ENCODE data around the gene FAM78B. TPM values are rescaled to one million over a fixed set of nuclear protein-coding genes. Genes with fewer than 3 reads are reported as not detected.

The FAM78B gene
- total RNA-seq, 2 donors from 2014 or later, result 3.7 to 11.0 TPM

DNA sequence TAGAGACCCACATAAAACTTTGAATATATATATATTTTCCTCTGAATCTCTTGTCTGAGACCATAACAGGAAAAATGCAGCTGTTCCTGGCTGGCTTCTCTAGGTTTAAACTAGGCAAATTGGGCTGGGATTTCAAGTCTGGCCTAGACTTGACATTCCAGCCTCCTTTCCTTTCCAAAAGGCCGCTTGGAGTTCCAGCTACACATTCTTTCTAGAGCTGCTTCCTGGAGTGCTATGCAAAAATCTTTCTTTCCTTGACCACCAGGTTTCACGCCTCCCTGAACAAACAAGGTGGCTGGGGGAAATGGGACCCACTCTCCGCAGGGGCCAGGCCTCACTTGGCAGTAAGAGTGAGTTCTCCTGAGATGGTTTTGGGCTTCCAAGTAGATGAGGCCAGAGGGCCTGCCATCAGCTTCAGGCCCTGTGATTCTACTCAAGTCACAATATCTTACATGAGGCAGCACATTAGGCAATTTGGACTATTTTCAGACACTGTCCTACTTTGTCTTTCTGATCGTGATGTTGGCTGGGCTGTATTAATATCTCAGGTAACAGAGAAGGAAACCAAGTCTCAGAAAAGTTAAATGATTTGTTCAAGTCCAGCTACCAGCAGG, 102.4 kb downstream of the FAM78B start:
- TF ChIP-seq POLR2A (IDR thresholded peaks at IDR 0.05) (no peak), POLR2AphosphoS5 (IDR thresholded peaks at IDR 0.05) (no peak)
- TF ChIP-seq, protein P1, sequence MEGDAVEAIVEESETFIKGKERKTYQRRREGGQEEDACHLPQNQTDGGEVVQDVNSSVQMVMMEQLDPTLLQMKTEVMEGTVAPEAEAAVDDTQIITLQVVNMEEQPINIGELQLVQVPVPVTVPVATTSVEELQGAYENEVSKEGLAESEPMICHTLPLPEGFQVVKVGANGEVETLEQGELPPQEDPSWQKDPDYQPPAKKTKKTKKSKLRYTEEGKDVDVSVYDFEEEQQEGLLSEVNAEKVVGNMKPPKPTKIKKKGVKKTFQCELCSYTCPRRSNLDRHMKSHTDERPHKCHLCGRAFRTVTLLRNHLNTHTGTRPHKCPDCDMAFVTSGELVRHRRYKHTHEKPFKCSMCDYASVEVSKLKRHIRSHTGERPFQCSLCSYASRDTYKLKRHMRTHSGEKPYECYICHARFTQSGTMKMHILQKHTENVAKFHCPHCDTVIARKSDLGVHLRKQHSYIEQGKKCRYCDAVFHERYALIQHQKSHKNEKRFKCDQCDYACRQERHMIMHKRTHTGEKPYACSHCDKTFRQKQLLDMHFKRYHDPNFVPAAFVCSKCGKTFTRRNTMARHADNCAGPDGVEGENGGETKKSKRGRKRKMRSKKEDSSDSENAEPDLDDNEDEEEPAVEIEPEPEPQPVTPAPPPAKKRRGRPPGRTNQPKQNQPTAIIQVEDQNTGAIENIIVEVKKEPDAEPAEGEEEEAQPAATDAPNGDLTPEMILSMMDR (IDR thresholded peaks at IDR 0.05), result no peak
- Histone ChIP-seq H3K36me3 (no peaks in the 10 kb centered on the region), H3K4me3 (no peak overlapping the region), H3K27me3 (replicated peaks; ENCODE audit: insufficient read depth) (no peaks in the 10 kb centered on the region), H3K27ac (no peak overlapping the region), H3K9me3 (no peaks in the 10 kb centered on the region), H3K4me1 (replicated peaks) (no peaks in the 10 kb centered on the region)
- intact Hi-C loops (cut with DNase I), result no loop called here
- no peak for DNase-seq (ENCODE audit: low spot score)
- WGBS, result 64% methylated on average over 4 of the region's 4 CpGs

DNA sequence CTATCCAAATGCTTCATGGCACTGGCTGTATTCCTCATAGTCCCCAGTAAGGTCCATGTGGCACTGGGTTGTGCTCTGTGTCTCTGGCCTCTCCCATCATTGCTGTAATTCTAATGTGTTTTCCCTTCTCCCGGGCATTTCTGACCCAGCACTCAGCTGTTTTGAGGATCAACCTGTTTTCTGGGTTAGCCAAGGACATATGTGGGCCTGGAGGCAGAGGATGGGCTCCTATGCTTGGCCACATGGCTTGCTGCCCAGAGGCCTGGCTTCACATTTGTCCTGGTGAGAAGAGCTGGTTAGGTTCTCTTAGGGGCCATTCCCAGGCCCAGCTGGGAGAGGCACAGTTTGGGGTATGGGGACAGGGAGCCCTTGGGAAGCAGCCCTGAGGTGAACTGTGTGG, 103.1 kb downstream of the FAM78B start:
- Histone ChIP-seq H3K9me3 (no peaks in the 10 kb centered on the region), H3K4me3 (no peak overlapping the region), H3K4me1 (replicated peaks) (no peaks in the 10 kb centered on the region), H3K27ac (no peak overlapping the region), H3K27me3 (replicated peaks; ENCODE audit: insufficient read depth) (no peaks in the 10 kb centered on the region), H3K36me3 (no peaks in the 10 kb centered on the region)
- intact Hi-C loops (cut with DNase I), result no loop called here
- no peak for DNase-seq (ENCODE audit: low spot score)
- 84% methylated on average over 1 of the region's 1 CpG for WGBS
- TF ChIP-seq, protein P1 (IDR thresholded peaks at IDR 0.05), result no peak
- TF ChIP-seq POLR2A (IDR thresholded peaks at IDR 0.05) (no peak), POLR2AphosphoS5 (IDR thresholded peaks at IDR 0.05) (no peak)

DNA sequence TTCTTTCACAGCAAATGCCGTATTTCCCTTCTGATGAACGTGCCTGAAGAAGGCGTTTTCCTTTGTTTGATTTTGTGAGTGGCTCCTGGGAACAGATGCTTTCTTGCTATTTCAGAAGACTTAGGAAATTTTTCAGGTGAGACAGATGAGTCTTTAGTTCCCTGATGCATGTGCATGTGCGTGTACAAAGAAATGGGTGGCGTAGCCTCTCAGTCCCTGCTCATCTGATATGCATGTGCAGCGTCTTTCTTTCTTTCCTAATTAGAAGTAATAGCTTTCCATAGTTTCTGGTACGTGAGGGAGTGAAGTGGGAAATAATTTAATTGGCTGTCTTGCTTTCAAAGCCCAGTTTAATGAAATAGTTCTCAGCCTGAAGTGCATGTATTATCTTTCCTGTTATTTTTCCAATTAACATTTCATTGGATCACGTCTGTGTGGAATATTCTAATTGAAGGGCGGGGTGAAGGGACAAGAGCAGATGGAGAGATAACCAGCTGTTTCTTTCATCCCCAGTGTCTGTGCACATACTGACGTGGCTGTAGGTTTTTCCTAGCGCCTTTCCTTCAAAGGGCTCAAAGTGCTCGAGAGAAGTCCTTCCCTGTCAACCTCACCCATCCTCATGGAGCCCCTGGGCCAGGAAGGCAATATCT, 104.3 kb downstream of the FAM78B start:
- H3K4me1 ChIP-seq (replicated peaks), result no peaks in the 10 kb centered on the region
- H3K9me3 ChIP-seq, result no peaks in the 10 kb centered on the region
- no peak overlapping the region for H3K4me3 ChIP-seq
- WGBS, result 56% methylated on average over 12 of the region's 12 CpGs
- intact Hi-C loops (cut with DNase I), result no loop called here
- H3K27ac ChIP-seq, result no peak overlapping the region
- no peaks in the 10 kb centered on the region for H3K36me3 ChIP-seq
- DNase-seq (ENCODE audit: low spot score), result no peak
- H3K27me3 ChIP-seq (replicated peaks; ENCODE audit: insufficient read depth), result no peaks in the 10 kb centered on the region
- TF ChIP-seq POLR2AphosphoS5 (IDR thresholded peaks at IDR 0.05), result no peak

DNA sequence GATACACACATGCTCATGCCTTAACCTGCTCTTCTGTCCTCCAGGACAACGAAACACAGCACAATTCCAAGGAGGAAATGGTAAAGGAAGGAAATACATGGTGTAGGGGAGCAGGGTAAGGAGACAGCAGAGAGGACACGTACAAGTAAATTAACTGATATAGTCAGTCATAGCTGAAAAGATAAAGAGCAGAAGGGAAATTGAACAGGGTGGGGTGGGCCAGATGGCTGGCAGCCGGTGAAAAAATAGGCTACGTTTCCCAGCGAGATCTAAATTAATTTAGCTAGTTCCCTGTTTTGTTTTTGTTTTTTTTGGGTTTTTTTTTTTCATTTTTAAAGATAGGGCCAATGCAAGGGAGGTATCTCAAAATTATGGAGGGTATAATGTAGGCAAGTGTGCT, 109.2 kb downstream of the FAM78B start:
- no peaks in the 10 kb centered on the region for H3K36me3 ChIP-seq
- no peaks in the 10 kb centered on the region for H3K4me1 ChIP-seq (replicated peaks)
- no peak overlapping the region for H3K27ac ChIP-seq
- 73% methylated on average over 5 of the region's 5 CpGs for WGBS
- DNase-seq (ENCODE audit: low spot score), result no peak
- TF ChIP-seq, protein P1 (IDR thresholded peaks at IDR 0.05), result no peak
- TF ChIP-seq POLR2A (IDR thresholded peaks at IDR 0.05) (no peak), POLR2AphosphoS5 (IDR thresholded peaks at IDR 0.05) (no peak)
- H3K4me3 ChIP-seq, result no peak overlapping the region
- no peaks in the 10 kb centered on the region for H3K27me3 ChIP-seq (replicated peaks; ENCODE audit: insufficient read depth)
- intact Hi-C loops (cut with DNase I), result no loop called here
- no peaks in the 10 kb centered on the region for H3K9me3 ChIP-seq

DNA sequence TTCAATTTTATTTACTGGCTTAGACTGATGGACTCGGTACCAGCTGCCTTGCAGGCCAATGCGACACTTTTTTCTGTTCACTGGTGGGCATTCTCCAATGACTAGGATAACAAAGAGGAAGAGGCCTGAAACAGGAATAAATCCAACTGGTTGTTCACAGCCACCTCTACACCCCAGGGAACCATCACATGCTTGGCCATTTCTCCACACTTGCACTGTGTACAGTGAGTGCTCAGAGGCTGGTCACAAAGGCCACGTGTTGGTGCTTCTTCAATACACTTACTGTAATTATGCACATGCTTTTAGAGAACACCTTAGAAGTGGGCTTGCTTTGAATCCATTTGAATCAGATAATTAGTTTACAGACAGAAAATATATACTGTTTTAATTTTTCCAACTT, 113.4 kb downstream of the FAM78B start:
- Histone ChIP-seq H3K4me3 (no peak overlapping the region), H3K9me3 (no peaks in the 10 kb centered on the region), H3K27ac (no peak overlapping the region), H3K36me3 (no peaks in the 10 kb centered on the region), H3K27me3 (replicated peaks; ENCODE audit: insufficient read depth) (no peaks in the 10 kb centered on the region), H3K4me1 (replicated peaks) (no peaks in the 10 kb centered on the region)
- TF ChIP-seq POLR2AphosphoS5 (IDR thresholded peaks at IDR 0.05), result no peak
- TF ChIP-seq, protein P1 (IDR thresholded peaks at IDR 0.05), result no peak
- TF ChIP-seq POLR2A (IDR thresholded peaks at IDR 0.05), result no peak
- intact Hi-C loops (cut with DNase I), result no loop called here
- 78% methylated on average over 3 of the region's 3 CpGs for WGBS
- no peak for DNase-seq (ENCODE audit: low spot score)
